ENCODE data around the gene YY1AP1. TPM values are rescaled to one million over a fixed set of nuclear protein-coding genes. Genes with fewer than 3 reads are reported as not detected.
A peak's percentile ranks its signal among the peaks of the same experiment; 100 is the strongest.
"Not testable (repeated sequence)": the region's sequence is repeated elsewhere in the genome, so short reads cannot be mapped to it uniquely, and the experiment has no call there.

Gene YY1AP1
- total RNA-seq, 1 experiment from 2014 or later, result 38.9 TPM

DNA sequence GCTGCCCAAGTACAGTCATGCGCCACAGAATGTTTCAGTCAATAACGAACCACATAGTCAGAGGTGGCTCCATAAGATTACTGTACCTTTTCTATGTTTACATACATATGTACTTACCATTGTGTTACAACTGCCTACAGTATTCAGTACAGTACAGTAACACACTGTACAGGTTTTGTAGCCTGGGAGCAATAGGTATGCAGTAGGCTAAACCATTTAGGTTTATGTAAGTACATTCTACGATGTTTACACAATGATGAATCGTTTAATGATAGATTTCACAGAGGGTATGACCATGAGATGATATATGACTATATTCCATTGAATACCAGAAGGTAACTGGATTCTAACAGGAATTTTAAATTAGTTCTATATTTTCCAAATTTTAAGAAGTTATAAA, 10.5 kb downstream of the YY1AP1 start:
- Histone ChIP-seq H3K36me3 (peaks cover 47% of the 10 kb centered on the region), H3K4me1 (no peaks in the 10 kb centered on the region), H3K9me3 (replicated peaks) (no peaks in the 10 kb centered on the region), H3K27me3 (no peaks in the 10 kb centered on the region), H3K27ac (no peak overlapping the region), H3K4me3 (no peak overlapping the region)
- no peak for DNase-seq

DNA sequence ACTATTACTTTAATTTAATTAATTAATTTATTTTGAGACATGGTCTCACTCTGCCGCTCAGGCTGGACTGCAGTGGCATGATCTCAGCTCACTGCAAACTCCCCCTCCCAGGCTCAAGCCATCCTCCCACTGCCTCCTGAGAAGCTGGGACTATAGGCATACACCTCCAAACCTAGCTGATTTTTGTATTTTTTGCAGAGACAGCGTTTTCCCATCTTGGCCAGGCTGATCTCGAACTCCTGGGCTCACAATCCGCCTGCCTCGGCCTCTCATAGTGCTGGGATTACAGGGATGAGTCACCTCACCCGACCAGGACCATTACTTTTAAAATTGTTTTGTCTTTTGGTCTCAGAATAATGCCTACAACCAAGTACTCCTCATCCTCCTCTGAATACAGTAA, 15.6 kb downstream of the YY1AP1 start:
- no peak for DNase-seq
- Histone ChIP-seq H3K4me1 (no peaks in the 10 kb centered on the region), H3K27me3 (no peaks in the 10 kb centered on the region), H3K36me3 (peaks cover 66% of the 10 kb centered on the region), H3K27ac (no peak overlapping the region), H3K4me3 (no peak overlapping the region), H3K9me3 (replicated peaks) (no peaks in the 10 kb centered on the region)

DNA sequence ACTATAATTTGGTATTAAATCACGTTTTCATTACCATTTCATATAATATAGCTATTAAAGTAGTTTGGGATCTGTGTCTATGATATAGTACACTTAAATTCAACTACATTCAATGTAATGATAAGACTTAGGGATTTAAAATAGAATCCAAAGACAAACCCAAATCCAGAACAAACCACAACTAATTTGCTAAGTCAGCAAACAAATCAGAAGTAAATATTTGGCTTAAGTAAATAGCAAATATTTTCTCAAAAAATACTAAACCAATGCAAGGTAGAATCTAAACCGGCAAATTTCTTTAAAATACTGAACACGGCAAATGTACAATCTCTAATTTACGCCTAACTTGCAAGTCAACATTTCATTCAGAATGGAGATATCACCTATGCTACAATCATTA, 16.8 kb downstream of the YY1AP1 start:
- Histone ChIP-seq H3K4me1 (no peaks in the 10 kb centered on the region), H3K27ac (no peak overlapping the region)

GRCh38 chr1:155669233-155670162, 19.1 kb downstream of the YY1AP1 start:
- Histone ChIP-seq H3K27me3 (no peaks in the 10 kb centered on the region), H3K27ac (no peak overlapping the region), H3K36me3 (peaks cover 63% of the 10 kb centered on the region), H3K9me3 (replicated peaks) (no peaks in the 10 kb centered on the region), H3K4me1 (no peaks in the 10 kb centered on the region), H3K4me3 (no peak overlapping the region)
- DNase-seq, result no peak

More for the DNA sequence above, 16.8 kb downstream of the YY1AP1 start:
- Histone ChIP-seq H3K27me3 (no peaks in the 10 kb centered on the region), H3K9me3 (replicated peaks) (no peaks in the 10 kb centered on the region), H3K4me3 (no peak overlapping the region), H3K36me3 (peaks cover 65% of the 10 kb centered on the region)
- no peak for DNase-seq

DNA sequence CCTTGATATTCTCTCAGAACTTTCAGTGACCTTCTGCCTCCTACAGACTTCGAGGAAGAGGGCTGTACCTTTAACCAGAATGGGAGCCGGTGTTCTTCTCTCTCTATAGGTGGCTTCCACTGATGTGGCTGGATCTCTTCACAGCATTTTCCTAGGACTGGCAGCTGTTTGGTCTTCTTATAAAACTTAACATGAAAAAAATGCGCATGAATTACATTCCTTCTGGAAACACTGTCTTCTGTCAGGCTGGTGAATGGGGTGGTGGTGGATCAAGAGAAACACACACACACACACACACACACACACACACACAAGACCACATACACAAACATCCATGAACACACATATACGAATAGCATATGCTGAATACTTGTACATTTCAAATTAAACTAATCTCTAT, 27.3 kb downstream of the YY1AP1 start:
- H3K36me3 ChIP-seq, result peaks cover 50% of the 10 kb centered on the region
- not testable (repeated sequence) for H3K4me3 ChIP-seq; H3K9me3 ChIP-seq (replicated peaks); DNase-seq; H3K27me3 ChIP-seq; H3K27ac ChIP-seq; H3K4me1 ChIP-seq

GRCh38 chr1:155657463-155657862, 31.1 kb downstream of the YY1AP1 start:
- Histone ChIP-seq H3K36me3 (peaks cover 21% of the 10 kb centered on the region), H3K9me3 (replicated peaks) (no peaks in the 10 kb centered on the region), H3K4me3 (no peak overlapping the region), H3K27ac (no peak overlapping the region), H3K4me1 (peaks cover 5% of the 10 kb centered on the region; the same call in 1 of the 2 replicates), H3K27me3 (no peaks in the 10 kb centered on the region)
- no peak for DNase-seq

- H3K9me3 ChIP-seq (replicated peaks), result 0 out of 2 replicates have a peak, but pooled peaks cover 3% of the 10 kb centered on the region
- H3K4me1 ChIP-seq, result peaks cover 20% of the 10 kb centered on the region
- no peak overlapping the region for H3K4me3 ChIP-seq
- H3K27ac ChIP-seq, result no peak overlapping the region
- H3K27me3 ChIP-seq, result no peaks in the 10 kb centered on the region
- no peak for DNase-seq
- no peaks in the 10 kb centered on the region for H3K36me3 ChIP-seq
These were observed 35.6 kb downstream of the YY1AP1 start for GRCh38 chr1:155652951-155653350.

DNA sequence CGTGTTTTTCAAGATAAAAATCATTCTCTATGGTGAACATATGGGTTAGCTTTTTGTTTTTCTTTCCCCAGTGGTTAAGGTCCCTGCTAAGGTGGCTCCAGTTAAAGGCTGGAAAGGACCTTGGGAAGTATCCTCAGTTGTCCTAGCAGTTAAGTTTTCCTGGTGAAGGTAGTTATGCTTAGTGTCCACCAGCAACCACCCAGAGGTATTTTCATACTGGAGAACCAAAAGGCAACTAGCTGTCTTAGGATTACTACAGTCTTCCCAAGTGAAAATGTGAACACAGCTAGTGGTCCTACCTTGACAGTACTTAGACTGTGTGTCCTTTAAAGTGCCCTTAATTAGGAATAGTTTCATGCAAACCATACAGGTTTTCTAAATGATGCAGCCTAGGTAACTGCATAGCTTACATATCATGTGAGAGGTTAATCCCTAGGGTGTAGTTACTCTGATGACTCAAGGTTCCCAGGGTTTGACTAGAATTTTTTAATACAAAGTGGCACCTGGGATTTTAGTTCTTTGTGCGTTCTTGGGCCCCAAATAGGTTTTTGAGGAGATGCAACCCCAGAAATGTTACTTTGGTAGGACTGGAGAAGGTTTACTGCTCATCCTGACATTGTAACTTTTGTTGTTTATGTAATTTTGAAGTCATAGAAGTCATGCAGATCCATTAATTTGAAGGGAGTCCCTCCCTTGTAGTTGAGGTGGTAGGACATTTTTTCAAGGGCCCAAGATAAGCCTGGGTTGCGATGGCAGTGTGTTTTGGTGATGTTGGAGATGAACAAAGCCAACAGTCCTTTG, 36.5 kb downstream of the YY1AP1 start:
- Histone ChIP-seq H3K27ac (peak overlapping the region; percentile 60), H3K4me3 (peak overlapping the region; percentile 54), H3K4me1 (peaks cover 20% of the 10 kb centered on the region), H3K36me3 (no peaks in the 10 kb centered on the region), H3K9me3 (replicated peaks) (0 out of 2 replicates have a peak, but pooled peaks cover 3% of the 10 kb centered on the region), H3K27me3 (no peaks in the 10 kb centered on the region)
- DNase-seq, result no peak

GRCh38 chr1:155650231-155650757, 38.3 kb downstream of the YY1AP1 start:
- H3K27me3 ChIP-seq, result no peaks in the 10 kb centered on the region
- peak; percentile 32 to 65 for DNase-seq
- H3K4me1 ChIP-seq, result peaks cover 20% of the 10 kb centered on the region
- H3K27ac ChIP-seq, result peak overlapping the region; percentile 60
- 0 out of 2 replicates have a peak, but pooled peaks cover 3% of the 10 kb centered on the region for H3K9me3 ChIP-seq (replicated peaks)
- no peaks in the 10 kb centered on the region for H3K36me3 ChIP-seq
- H3K4me3 ChIP-seq, result no peak overlapping the region

- Histone ChIP-seq H3K27me3 (no peaks in the 10 kb centered on the region), H3K4me3 (no peak overlapping the region), H3K9me3 (replicated peaks) (0 out of 2 replicates have a peak, but pooled peaks cover 3% of the 10 kb centered on the region), H3K27ac (no peak overlapping the region; the same call in 1 of the 2 replicates), H3K4me1 (peaks cover 20% of the 10 kb centered on the region), H3K36me3 (no peaks in the 10 kb centered on the region)
- no peak for DNase-seq
These were observed 38.9 kb downstream of the YY1AP1 start for GRCh38 chr1:155649676-155650075.

- H3K27me3 ChIP-seq, result no peaks in the 10 kb centered on the region
- peak; percentile 32 to 68 for DNase-seq
- no peaks in the 10 kb centered on the region for H3K36me3 ChIP-seq
- 0 out of 2 replicates have a peak, but pooled peaks cover 8% of the 10 kb centered on the region for H3K9me3 ChIP-seq (replicated peaks)
- H3K27ac ChIP-seq, result no peak overlapping the region
- peaks cover 20% of the 10 kb centered on the region for H3K4me1 ChIP-seq
- H3K4me3 ChIP-seq, result no peak overlapping the region
These were observed 40.1 kb downstream of the YY1AP1 start for GRCh38 chr1:155648207-155649147.

- no peak for DNase-seq
- Histone ChIP-seq H3K4me1 (peaks cover 5% of the 10 kb centered on the region; the same call in 1 of the 2 replicates), H3K27ac (no peak overlapping the region), H3K9me3 (replicated peaks) (peaks cover 17% of the 10 kb centered on the region), H3K36me3 (no peaks in the 10 kb centered on the region), H3K27me3 (no peaks in the 10 kb centered on the region), H3K4me3 (no peak overlapping the region)
These were observed 42.3 kb downstream of the YY1AP1 start for GRCh38 chr1:155646307-155646706.

GRCh38 chr1:155645648-155646047, 42.9 kb downstream of the YY1AP1 start:
- Histone ChIP-seq H3K36me3 (no peaks in the 10 kb centered on the region), H3K4me3 (no peak overlapping the region), H3K9me3 (replicated peaks) (peaks cover 17% of the 10 kb centered on the region), H3K4me1 (peaks cover 2% of the 10 kb centered on the region; the same call in 1 of the 2 replicates), H3K27ac (no peak overlapping the region), H3K27me3 (no peaks in the 10 kb centered on the region)
- no peak for DNase-seq
